Stomach smooth muscle (tissue), 2 donors: Measurements from ENCODE around the gene ABHD17A.

Source experiments
- H3K27ac ChIP-seq: one replicate; pipeline ENCODE4 v1.7.0; 2013; ENCODE audit warnings: mild to moderate bottlenecking, low read length, inconsistent platforms
- H3K27me3 ChIP-seq, 2 donors: one replicate each; pipeline ENCODE4 v1.7.0; 2013; ENCODE audit warnings: low read length in 2 of 2; ENCODE audit not compliant: insufficient read depth in 2 of 2, control insufficient read depth in 1 of 2
- H3K36me3 ChIP-seq, 2 donors: one replicate each; pipeline ENCODE4 v1.7.0; 2013; ENCODE audit warnings: low read length in 2 of 2; ENCODE audit not compliant: control insufficient read depth in 2 of 2, insufficient read depth in 2 of 2
- H3K4me1 ChIP-seq: one replicate; pipeline ENCODE4 v1.7.0; 2013; ENCODE audit warnings: low read length; ENCODE audit not compliant: control insufficient read depth, insufficient read depth
- H3K4me3 ChIP-seq, 2 donors: one replicate each; pipeline ENCODE4 v1.7.0; 2013; ENCODE audit warnings: low read length in 2 of 2
- H3K9ac ChIP-seq, 2 donors: one replicate each; pipeline ENCODE4 v1.7.0; 2013; ENCODE audit warnings: low read length in 2 of 2, mild to moderate bottlenecking in 1 of 2
- H3K9me3 ChIP-seq, 2 donors: one replicate each; pipeline ENCODE4 v1.7.0; 2013; ENCODE audit warnings: low read length in 2 of 2; ENCODE audit not compliant: control insufficient read depth in 2 of 2
- donor health status: healthy.
- donor health status: Pancreatic carcinoma.

Gene ABHD17A

DNA sequence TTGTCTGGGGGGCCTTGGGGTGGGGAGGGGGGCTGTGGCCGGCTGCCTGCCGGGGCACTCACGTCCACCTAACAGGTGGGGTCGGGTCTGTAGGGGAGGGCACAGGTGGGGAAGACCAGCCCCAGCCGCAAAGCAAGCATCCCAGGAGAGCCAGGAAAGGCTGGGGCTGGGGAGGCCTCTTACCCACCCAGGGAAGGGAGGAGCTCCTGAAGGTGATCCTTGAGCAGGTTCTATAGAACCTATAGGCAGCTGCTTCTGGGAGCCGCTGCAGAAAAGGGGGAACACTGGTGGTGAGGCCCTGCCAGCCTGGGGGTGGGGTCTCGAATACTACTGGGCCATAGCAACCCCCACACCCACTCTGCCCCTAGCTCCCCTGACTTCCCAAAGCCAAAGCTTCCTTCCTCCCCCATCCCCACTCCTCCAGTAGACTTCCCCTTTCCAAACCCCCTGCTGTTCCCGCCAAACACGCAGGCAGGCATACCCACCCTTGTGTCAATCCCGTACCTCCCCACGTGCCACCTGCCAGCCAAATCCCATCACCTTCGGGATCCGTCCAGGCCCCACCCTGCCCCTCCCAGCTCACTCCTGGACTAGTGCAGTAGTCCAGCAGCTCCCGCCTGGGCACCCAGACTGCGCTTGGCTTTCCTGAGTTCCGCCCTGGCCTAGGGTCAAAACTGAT is 27.5 kb downstream of the ABHD17A start:
- Histone ChIP-seq H3K9ac (peak overlapping the region in 1 of 2 donors; percentile 15), H3K27me3 (peaks cover 7 to 34% of the 10 kb centered on the region in 2 donors), H3K36me3 (no peaks in the 10 kb centered on the region), H3K27ac (peak overlapping the region; percentile 41), H3K4me1 (peaks cover 59% of the 10 kb centered on the region), H3K4me3 (no peak overlapping the region), H3K9me3 (no peaks in the 10 kb centered on the region)

DNA sequence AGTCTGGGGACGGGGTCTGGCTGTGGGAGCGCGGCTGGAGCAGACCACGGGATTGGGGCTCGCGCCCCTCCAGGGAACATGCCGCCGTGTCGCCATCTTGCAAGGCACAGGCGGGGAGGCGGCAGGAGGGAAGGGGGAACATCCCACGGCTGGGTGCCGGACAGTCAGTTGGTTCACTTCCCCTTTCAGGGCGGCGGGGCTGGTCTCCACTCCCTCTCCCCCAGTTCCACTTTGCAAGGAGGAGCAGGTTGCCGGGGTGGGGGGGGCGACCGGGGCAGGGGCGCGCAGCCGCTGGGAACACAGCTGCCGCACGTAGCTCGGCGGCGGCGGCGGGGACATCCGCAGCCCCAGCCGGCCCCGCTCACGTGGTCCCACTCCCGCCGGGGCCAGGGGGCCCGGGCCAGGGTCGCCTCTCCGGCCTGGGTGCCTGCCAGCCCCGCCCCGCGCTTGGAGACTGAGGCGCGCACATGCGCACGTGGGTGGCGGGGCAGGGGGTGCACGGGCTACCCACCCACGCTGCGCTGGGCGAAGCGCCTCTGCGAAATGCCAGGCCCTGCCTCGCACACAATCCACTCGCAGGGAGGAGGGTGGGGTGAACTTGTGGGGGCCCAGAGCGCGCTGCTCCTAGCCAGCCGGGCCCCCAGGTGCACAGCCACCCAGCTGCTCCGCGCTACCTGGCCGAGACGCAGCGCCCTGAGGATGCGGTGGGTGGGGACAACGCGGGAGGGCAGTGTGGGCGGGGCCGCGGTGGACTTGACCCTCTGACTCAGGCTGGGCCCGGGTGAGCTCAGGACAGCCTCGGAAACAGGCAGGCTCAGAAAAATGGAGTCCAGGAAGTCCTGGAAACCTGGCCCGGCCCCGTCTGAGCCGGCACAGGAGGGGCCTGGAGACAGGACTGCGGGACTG is 28.3 kb downstream of the ABHD17A start:
- Histone ChIP-seq H3K9ac (peak overlapping the region; percentile 29 to 41), H3K4me1 (peaks cover 55% of the 10 kb centered on the region), H3K27me3 (peaks cover 9 to 38% of the 10 kb centered on the region in 2 donors), H3K36me3 (no peaks in the 10 kb centered on the region), H3K9me3 (no peaks in the 10 kb centered on the region), H3K27ac (peak overlapping the region; percentile 53), H3K4me3 (peak overlapping the region; percentile 17 to 64)

DNA sequence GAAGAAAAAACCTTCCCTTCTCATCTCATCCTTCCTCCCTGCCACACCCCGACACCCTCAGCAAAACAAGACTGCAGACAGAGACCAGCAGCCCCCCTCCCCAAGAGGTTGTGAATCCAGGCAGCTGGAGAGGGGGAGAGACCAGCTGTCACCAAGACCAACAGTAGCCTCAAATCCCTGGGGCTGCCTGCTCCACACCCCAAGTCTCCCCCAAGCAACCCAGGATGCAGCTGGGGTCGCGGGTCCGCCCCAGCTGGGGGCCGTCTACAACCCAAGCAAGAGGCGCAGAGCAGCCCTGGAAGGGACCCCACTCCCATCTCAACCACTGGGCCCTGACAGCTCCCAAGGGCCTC is 29.0 kb downstream of the ABHD17A start:
- peaks cover 11 to 39% of the 10 kb centered on the region in 2 donors for H3K27me3 ChIP-seq

DNA sequence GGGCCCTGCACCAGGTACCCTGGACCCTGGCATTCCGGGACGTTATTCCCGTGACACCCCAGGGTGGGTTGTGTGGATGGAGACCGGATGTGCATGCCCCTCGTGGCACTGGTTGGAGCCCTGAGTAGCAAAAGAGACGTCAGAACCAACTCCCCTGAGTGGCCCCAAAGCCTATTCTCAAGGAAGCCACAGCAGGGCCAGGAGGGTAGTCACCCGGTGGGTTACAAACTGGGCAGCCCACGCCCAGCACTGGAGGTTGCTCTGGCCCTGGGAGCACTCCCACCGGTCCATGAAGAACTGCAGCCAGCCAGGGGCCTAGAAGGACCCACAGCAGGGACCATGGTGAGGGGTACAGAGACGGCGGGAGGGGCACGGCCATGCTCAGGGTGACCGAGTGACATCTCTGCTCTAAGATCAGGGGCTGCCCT is 29.5 kb downstream of the ABHD17A start:
- peak overlapping the region; percentile 31 to 55 for H3K4me3 ChIP-seq
- H3K36me3 ChIP-seq: no peaks in the 10 kb centered on the region
- peaks cover 12 to 34% of the 10 kb centered on the region in 2 donors for H3K27me3 ChIP-seq
- peak overlapping the region; percentile 41 to 51 for H3K9ac ChIP-seq
- no peaks in the 10 kb centered on the region for H3K9me3 ChIP-seq
- H3K27ac ChIP-seq: peak overlapping the region; percentile 53
- H3K4me1 ChIP-seq: peaks cover 51% of the 10 kb centered on the region

More for the DNA sequence above, 29.0 kb downstream of the ABHD17A start:
- Histone ChIP-seq H3K9me3 (no peaks in the 10 kb centered on the region), H3K9ac (peak overlapping the region; percentile 29 to 41), H3K27ac (peak overlapping the region; percentile 53), H3K36me3 (no peaks in the 10 kb centered on the region), H3K4me3 (peak overlapping the region; percentile 17 to 55), H3K4me1 (peaks cover 54% of the 10 kb centered on the region)

DNA sequence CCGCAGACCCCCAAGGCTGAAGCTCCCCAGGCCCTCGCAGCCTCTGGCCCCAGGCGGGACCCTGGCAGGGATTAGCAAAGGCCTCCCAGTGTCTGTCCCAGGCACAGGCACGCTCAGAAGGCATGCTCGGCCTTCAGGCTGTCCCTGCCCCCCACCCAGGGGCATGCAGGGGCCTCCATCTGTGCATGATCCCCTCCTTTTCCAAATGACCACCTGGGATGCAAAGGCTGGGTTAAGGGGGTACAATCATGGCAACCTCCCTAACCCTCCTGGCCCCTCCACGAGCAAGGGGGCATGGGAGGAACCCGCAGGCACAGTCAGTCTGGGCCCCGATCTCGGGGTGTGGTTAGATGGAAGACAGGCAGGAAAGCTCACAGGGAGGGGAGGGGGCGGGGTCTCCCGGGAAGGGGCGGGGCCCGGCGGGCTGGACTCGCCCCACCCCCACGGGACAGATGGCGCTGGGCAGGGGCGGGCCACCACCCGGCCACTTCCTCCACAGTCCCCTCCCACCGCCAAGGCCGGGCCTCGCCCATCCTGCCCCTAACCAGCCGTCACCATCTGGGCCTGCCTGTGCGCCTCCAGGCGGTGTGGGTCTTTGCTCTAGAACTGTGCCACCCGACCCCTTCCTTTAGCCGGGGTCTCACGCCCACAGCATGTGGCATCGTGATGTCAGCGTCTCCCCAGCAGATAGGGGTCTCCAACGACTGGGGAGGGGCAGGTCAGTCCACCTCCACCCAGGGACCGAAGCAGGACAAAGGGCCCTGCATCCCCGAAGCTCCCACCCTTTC is 30.1 kb downstream of the ABHD17A start:
- no peaks in the 10 kb centered on the region for H3K36me3 ChIP-seq
- peaks cover 11 to 30% of the 10 kb centered on the region in 2 donors for H3K27me3 ChIP-seq
- H3K9ac ChIP-seq: peak overlapping the region in 1 of 2 donors; percentile 51
- H3K9me3 ChIP-seq: no peaks in the 10 kb centered on the region
- peak overlapping the region; percentile 53 for H3K27ac ChIP-seq
- H3K4me3 ChIP-seq: peak overlapping the region; percentile 31 to 55
- H3K4me1 ChIP-seq: peaks cover 45% of the 10 kb centered on the region

DNA sequence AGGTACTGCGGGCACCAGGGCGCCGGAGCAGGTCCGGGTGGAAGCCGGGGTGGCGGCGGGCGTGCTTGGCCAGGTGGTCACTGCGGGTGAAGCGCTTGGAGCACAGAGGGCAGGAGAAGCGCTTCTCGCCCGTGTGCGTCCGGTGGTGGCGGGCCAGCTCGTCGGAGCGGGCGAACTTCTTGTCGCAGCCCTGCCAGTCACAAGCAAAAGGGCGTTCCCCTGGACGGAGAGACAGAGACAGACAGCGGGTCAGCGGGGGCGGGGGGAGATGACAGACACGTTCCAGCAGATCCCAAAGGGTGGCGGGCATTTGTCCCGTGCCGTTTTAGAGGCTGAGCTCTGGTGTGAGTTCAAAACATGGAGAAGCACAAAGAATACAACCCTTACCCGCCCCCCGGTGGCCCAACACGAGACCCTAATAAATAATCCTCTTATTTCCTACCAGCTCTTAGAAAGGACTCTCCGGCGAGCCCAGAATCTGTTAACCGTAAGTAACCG is 30.7 kb downstream of the ABHD17A start:
- no peak overlapping the region for H3K9ac ChIP-seq

DNA sequence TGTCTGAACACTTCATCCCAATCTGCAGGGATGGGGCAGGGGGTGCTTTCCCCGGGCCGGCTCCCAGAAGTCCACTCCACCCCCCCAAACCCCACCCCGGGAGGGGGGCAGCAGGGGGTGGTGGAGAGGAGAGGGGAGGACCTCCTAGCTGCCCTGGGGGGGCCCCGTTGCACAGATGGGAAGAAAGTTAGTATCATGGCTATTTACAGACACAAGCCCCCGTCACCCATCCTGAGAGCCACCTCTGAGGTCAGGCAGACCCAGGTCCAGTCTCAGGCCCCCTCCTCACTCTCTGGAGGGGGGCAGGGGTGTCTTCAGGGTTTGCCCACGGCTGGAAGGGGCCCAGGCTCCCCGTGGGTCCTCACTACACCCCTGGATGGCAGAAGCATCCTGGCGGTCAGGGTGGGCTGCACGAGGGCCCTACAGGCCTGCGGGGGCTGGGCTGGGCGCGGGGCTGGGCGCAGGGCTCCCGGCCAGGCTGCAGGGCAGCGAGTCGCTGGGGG is 31.2 kb downstream of the ABHD17A start:
- Histone ChIP-seq H3K9me3 (no peaks in the 10 kb centered on the region), H3K27ac (no peak overlapping the region), H3K4me3 (no peak overlapping the region), H3K36me3 (no peaks in the 10 kb centered on the region), H3K27me3 (peaks cover 11 to 26% of the 10 kb centered on the region in 2 donors), H3K4me1 (peaks cover 41% of the 10 kb centered on the region), H3K9ac (no peak overlapping the region)

More for the DNA sequence above, 30.7 kb downstream of the ABHD17A start:
- Histone ChIP-seq H3K27ac (no peak overlapping the region), H3K27me3 (peaks cover 11 to 30% of the 10 kb centered on the region in 2 donors), H3K36me3 (no peaks in the 10 kb centered on the region), H3K4me3 (no peak overlapping the region), H3K9me3 (no peaks in the 10 kb centered on the region), H3K4me1 (peaks cover 42% of the 10 kb centered on the region)

DNA sequence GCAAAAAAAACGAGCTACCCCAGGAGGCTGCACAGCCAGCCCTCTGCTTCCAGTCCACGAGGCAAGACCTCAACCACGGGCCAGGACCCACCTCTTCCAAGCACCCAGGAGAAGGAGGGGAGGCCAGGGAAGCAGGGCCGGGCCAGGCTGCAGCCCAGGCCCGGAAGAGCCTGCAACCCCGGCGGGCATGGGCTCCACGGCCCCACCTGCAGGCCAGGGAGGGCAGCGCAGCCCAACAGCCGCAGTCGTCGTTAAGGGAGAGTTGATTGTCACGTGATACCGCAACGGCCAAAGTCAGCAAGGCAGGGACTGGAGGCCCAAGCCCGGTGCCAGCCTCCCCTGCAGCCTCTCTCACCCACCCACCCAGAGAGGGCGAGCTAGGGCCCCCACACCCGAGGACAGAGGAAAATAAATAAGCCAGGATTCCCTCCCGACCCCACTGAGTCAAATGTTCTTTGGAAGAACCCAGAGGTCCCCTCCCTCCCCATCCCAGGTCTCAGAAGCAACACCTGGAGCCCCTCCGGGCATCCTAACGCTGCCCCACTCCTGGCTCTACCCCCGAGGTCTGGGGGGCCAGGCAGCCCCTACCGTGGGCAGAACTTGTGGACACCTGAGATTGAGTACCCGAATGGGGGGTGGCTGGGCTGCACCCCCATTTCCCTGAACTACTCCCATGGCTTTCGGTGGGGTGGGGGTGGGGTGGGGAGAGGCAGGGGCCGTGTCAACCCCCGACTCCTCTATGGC is 31.8 kb downstream of the ABHD17A start:
- H3K36me3 ChIP-seq: no peaks in the 10 kb centered on the region
- H3K4me1 ChIP-seq: peaks cover 37% of the 10 kb centered on the region
- no peak overlapping the region for H3K4me3 ChIP-seq
- no peak overlapping the region for H3K9ac ChIP-seq
- H3K27me3 ChIP-seq: peaks cover 11 to 21% of the 10 kb centered on the region in 2 donors
- H3K27ac ChIP-seq: no peak overlapping the region
- no peaks in the 10 kb centered on the region for H3K9me3 ChIP-seq

DNA sequence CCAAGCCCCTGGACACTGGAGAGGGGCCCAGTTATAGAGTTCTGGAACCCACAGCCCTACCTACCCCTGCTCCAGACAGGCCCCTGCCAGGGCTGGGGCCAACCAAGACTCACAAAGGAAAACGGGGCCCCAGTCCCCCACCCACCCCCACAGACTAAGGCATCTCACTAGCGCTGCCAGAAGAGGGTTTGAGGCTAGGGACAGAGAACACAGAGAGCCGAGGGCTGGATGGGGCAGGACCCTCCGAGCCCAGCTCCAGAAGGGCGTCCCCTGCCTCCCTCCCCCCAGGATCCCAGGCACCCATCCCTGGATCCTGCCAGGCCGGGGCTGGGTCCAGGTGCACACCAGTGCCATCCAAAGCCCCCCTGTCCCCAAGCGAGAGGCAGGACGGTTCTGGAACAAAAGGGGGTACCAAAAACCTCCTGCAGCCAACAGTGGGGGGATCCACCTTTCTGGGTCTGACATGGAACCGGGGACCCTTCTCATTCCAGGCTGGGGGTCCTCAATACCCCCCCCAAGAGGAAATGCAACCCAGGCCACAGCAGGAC is 32.6 kb downstream of the ABHD17A start:
- H3K9ac ChIP-seq: no peak overlapping the region

More for the DNA sequence above, 32.6 kb downstream of the ABHD17A start:
- Histone ChIP-seq H3K4me3 (no peak overlapping the region), H3K36me3 (no peaks in the 10 kb centered on the region), H3K27ac (no peak overlapping the region), H3K9me3 (no peaks in the 10 kb centered on the region), H3K4me1 (peaks cover 32% of the 10 kb centered on the region), H3K27me3 (peaks cover 11 to 21% of the 10 kb centered on the region in 2 donors)
